GM23338 (cell line): Measurements from ENCODE around the gene RRAS2.

Experiments
- CREB1 ChIP-seq: fragments of 250-450 bp; sonication (Bioruptor Pico); IDR thresholded peaks from 2 replicates; pipeline ENCODE4 v1.5.0; 2020; ENCODE audit warnings: low read depth, mild to moderate bottlenecking, moderate library complexity
- CTCF ChIP-seq, 2 experiments: fragments of 200-600 bp in 1 of 2; sonication (generic) in 1 of 2; conservative IDR thresholded peaks; 2 replicates each; pipeline versions ENCODE4 v1.5.1 to v1.6.1; 2016 to 2017; ENCODE audit warnings: antibody characterized with exemption in 2 of 2, low read depth in 2 of 2, mild to moderate bottlenecking in 2 of 2, moderate library complexity in 1 of 2
- ETS1 ChIP-seq: IDR thresholded peaks from 2 replicates; pipeline ENCODE4 v1.6.1; 2016; ENCODE audit warnings: antibody characterized with exemption
- EZH2 ChIP-seq: fragments of 200-600 bp; sonication (generic); IDR thresholded peaks from one replicate; pipeline ENCODE4 v1.8.0; 2017; ENCODE audit warnings: antibody characterized with exemption, mild to moderate bottlenecking, low read depth; ENCODE audit not compliant: unreplicated experiment
- EZH2phosphoT487 ChIP-seq: fragments of 200-600 bp; sonication (generic); IDR thresholded peaks from one replicate; pipeline ENCODE4 v1.8.1; 2018; ENCODE audit warnings: antibody characterized with exemption; ENCODE audit not compliant: unreplicated experiment
- JUNB ChIP-seq: IDR thresholded peaks from one replicate; pipeline ENCODE4 v1.6.1; 2016; ENCODE audit warnings: antibody characterized with exemption; ENCODE audit not compliant: unreplicated experiment
- NANOG ChIP-seq: IDR thresholded peaks from 2 replicates; pipeline ENCODE4 v1.6.1; 2016; ENCODE audit warnings: antibody characterized with exemption, borderline replicate concordance
- POLR2AphosphoS5 ChIP-seq: IDR thresholded peaks from 2 replicates; pipeline ENCODE4 v1.6.1; 2016; ENCODE audit warnings: antibody characterized with exemption, low read depth
- REST ChIP-seq: IDR thresholded peaks from one replicate; pipeline ENCODE4 v1.6.1; 2018; ENCODE audit warnings: antibody characterized with exemption; ENCODE audit not compliant: unreplicated experiment
- STAT1 ChIP-seq: IDR thresholded peaks from one replicate; pipeline ENCODE4 v1.6.1; 2016; ENCODE audit warnings: antibody characterized with exemption; ENCODE audit not compliant: unreplicated experiment
- ZNF114 ChIP-seq: fragments of 250-450 bp; sonication (Bioruptor Pico); IDR thresholded peaks from 2 replicates; pipeline ENCODE4 v1.5.0; 2020; ENCODE audit warnings: mild to moderate bottlenecking, moderate library complexity
- ZNF331 ChIP-seq: fragments of 250-450 bp; sonication (Bioruptor Pico); IDR thresholded peaks from 2 replicates; pipeline ENCODE4 v1.5.0; 2020; ENCODE audit warnings: low read depth, mild to moderate bottlenecking, moderate library complexity
- ZNF462 ChIP-seq: fragments of 250-450 bp; sonication (Bioruptor Pico); IDR thresholded peaks from 2 replicates; pipeline ENCODE4 v1.5.0; 2020; ENCODE audit warnings: mild to moderate bottlenecking, moderate library complexity

GRCh38 chr11:14386081-14386480 is 27.1 kb upstream of the RRAS2 start:
- no peak for TF ChIP-seq CTCF (conservative IDR thresholded peaks at IDR 0.05; ENCODE audit: low read depth in 2 of 2)
- TF ChIP-seq EZH2: no peak
- no peak for TF ChIP-seq REST
- TF ChIP-seq POLR2AphosphoS5: no peak
- TF ChIP-seq STAT1: no peak
- TF ChIP-seq EZH2phosphoT487: no peak
- TF ChIP-seq ZNF114: no peak
- no peak for TF ChIP-seq ZNF462 (CRISPR knock-in tag)
- TF ChIP-seq CREB1 (CRISPR knock-in tag): no peak
- TF ChIP-seq JUNB: no peak
- no peak for TF ChIP-seq ZNF331 (CRISPR knock-in tag)
- no peak for TF ChIP-seq NANOG
- TF ChIP-seq ETS1: no peak
